Activated T-cell treated with anti-CD3 and anti-CD28 coated beads, Interleukin-2, amount 50 U/mL, for 1 hour (primary cell): ENCODE data around the gene NBAS.
"Not testable (repeated sequence)": the region's sequence is repeated elsewhere in the genome, so short reads cannot be mapped to it uniquely, and the experiment has no call there.

Experiments used
- DNase-seq: peaks from one replicate; pipeline ENCODE4 v3.0.0-alpha.2; 2020

NBAS gene

GRCh38 chr2:15298770-15299169 lies 262.4 kb downstream of the NBAS start:
- DNase-seq = no peak

DNA sequence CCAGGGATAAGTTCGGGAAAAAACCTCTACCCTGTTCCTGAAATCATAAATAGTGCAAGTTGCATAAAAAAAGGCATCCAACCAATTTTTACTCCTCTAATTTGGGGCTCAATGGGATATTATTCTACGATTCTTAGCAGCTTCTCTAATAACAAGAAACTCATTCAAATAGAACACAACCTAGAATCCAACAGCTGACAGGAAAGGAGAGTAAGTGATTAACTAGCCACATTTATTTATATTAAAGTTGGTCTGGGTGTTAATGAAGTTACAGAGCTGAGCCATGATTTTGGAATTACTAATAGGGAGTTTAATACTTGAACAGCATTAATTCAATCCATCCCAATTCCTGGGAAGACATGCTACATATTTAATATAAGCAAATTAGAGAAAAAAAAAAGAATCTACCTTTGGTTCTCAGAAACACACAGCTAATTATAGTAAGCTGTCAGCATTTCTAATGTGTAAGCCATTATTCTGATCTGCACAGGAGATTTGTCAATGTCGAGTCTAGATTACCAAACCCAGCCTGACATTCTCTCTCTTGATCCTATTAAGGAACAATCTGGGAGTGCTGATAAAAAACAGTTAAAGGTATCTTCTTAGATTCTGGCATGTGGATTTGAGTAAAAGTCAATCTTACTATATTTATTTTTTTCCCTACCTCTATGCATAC lies 267.7 kb downstream of the NBAS start:
- DNase-seq = no peak

DNA sequence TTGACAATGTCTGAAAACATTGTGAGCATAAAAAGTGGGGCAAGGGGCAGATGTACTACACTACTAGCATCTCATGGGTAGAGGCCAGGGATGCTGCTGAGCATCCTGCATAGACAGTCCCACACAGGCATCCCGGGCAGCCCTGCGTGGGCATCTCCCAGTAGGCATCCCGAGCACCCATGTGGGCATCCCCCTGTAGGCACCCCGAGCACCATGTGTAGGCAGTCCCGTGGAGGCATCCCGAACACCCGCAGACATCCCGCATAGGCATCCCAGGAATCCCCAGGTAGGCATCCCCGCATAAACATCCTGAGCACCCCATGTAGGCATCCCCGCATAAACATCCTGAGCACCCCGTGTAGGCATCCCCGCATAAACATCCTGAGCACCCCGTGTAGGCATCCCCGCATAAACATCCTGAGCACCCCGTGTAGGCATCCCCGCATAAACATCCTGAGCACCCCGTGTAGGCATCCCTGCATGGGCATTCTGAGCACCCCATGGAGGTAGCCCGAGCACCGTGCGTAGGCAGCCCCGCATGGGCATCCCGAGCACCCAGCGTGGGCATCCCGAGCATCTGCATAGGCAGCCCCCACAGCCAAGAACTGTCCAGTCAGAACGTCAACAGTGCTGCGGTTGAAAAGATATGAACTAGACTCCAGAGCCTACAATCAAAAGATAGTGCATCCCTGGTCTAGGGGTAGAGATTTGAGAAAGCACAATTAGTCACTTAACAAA lies 273.5 kb downstream of the NBAS start:
- DNase-seq = no peak

GRCh38 chr2:15284614-15285013 lies 276.5 kb downstream of the NBAS start:
- DNase-seq = no peak

DNA sequence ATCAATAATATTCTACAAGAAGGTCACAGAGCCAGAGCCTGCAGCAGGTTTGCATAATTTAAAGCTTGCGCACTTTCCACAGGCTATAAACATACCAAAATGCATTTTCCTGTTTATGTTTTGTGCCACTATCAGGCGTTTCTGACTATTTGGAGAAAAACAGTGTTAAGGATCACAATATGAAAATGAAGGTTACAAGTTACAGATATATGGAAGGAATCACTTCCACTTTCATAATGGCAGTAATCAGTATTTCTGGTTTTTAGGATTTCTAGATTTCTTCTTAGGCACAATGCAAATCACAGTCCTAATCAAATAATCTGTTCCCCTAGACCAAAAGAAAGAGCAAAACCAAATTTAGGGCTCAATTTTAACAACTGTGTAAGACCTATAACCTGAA lies 279.5 kb downstream of the NBAS start:
- DNase-seq = no peak

- DNase-seq = no peak
Observed at GRCh38 chr2:15279201-15279876, 281.8 kb downstream of the NBAS start.

DNA sequence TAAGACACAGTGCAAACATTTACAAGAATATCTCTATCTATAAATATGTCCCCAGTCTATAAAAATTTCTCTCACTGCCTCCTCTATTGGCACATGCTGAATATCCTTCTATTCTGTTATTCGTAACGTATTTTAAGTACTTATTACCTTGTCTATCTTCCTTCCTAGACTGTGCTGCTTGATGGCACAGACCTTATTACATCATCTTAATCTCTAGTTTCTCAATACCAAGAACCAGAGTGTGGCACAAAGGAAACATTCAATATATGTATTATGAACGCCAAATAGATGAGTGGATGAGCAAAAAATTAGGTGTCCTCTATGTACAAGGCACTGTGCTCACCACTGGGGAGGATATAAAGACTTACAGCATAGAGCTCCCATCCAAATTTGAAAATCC lies 282.8 kb downstream of the NBAS start:
- DNase-seq = no peak

DNA sequence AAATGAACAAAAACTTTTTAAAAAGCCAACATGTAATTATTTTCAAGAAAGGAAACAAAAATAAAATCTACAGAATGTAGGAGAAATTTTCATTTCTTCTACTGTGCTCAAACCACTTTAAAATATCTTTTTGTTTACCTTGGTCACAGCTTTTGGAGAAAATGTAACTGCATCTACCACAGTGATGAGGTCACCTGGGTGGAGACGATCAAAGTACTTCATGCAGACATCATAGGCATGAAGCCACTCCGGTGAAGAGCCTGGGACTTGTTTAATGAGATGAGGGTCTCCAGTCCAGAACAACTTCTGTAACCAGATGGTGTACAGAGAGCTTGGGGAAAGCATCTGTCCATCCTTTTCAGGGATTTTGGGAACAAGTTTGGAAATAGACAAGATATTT lies 285.8 kb downstream of the NBAS start:
- no peak for DNase-seq

DNA sequence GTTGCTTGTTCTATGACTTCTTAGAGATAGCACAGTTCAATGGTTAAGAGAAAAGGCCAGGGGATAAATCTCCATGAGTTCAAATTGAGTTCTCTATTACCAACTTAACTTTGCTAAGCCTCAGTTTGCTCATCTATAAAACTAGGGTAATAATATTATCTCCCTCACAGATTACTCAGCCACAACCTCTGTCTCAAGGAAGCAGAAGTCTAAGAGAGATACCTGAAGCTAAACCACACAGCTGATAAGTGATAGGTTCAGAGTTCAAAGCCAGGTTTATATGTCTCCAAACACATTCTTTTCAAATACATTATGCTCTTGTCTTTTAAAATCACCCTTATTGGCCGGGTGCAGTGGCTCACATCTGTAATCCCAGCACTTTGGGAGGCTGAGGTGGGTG lies 287.7 kb downstream of the NBAS start:
- no peak for DNase-seq

GRCh38 chr2:15272942-15273341 lies 288.2 kb downstream of the NBAS start:
- DNase-seq = no peak

DNA sequence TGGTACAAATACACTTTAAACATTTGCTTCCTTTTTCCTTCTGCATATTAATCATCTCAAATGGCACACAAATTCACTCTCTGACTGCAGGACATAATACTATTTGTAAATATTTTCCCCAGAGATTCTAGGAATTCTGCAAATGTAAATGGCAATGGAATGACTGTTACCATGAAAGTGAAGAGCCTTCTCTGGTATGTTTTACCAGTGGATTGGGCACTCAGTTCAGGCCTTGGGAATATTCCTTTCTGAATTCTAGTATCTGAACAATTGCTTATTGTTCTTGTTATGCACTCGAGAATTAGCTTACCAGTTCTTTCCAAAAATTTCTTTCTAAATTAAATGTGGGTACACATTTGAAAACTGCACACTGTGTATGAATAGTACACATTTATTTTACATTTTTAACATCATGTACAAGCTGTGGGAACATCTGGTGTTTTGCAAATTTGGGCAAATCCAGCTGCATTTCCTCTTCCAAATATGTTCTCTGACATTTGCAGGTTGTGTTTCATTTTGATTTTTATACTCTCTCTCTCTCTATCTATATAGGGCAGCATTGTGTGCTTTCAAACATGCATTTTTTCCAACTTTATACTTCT lies 289.1 kb downstream of the NBAS start:
- DNase-seq = no peak

DNA sequence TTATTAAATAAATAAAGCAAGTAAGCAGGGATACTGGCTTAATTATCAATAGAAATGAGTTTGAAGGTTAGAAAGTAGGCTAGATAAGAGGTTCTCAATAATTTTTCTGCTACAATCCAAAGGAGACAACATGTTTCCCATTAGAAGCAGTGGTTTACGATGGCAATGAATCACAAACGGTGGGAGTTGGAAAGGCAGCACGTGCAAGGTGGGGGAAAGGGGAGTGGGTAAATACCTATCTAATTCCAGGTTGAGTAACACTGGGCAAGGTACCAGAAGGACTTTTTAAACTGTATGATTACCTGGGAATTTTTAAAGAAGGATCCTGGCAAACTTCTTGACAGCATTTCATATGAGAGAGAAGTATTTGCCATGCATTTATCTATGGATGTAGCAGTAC lies 289.9 kb downstream of the NBAS start:
- DNase-seq = no peak

DNA sequence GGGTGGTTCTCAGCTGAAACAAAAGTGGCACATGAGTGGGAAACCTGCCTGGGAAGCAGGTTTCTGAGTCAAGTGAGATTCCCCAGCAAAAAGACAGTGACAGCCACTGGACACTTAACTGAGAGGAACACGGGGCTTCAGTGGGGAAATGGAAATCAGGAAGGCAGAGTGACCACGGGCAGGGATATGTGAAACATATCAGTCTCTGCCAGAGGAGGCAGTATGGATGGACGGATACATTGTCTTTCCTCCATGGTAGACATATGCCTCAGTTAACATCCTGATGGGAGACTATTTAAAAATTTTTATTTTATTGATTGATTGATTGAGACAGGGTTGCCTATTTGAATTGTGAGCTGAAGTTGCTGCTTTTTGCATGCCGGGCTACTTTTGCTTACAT lies 292.1 kb downstream of the NBAS start:
- DNase-seq = no peak

DNA sequence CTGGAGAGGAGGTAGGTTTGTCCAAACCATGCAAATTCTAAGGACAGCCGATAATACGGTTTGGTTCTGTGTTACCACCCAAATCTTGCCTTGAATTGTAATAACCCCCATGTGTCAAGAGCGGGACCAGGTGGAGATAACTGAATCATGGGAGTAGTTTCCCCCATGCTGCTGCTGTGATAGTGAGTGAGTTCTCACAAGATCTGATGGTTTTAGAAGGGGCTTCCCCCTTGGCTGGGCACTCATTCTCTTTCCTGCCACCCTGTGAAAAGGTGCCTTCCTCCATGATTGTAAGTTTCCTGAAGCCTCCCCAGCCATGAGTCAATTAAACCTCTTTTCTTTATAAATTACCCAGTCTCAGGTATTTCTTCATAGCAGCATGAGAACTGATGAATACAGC lies 295.2 kb downstream of the NBAS start:
- no peak for DNase-seq

DNA sequence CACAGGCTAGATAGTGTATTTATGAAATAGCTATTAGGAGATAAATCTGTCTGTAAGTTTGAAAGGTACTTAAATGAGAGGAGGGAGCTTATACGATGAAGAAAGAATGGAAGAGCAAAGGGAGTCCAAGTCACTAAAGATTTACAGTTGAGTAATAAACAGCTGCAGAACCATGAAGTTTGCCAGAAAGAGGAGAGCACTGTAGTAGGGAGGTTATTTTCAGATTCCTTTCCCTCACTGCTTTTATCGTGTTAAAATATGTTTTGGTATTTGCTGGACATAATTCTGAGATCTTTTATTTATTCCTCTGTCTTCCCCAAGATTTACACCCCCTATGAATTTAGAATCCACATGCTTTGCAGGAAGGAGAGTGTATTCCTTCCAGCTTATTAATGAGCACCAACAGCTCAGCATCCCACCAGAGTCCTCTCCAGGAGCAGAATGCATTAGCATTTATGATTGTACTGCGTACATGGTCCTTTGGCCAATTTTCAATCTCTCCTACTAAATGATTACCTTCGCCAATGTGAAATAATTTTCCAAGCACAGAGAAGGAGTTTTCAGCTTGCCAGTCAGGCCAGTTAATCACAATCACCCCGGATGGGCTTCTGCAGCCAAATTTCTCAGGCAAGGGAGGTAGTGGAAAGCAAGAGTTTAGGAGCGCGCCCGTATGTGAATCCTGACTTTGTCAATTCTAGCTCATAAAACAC lies 297.0 kb downstream of the NBAS start:
- DNase-seq = no peak

GRCh38 chr2:15262792-15263191 lies 298.3 kb downstream of the NBAS start:
- no peak for DNase-seq

DNA sequence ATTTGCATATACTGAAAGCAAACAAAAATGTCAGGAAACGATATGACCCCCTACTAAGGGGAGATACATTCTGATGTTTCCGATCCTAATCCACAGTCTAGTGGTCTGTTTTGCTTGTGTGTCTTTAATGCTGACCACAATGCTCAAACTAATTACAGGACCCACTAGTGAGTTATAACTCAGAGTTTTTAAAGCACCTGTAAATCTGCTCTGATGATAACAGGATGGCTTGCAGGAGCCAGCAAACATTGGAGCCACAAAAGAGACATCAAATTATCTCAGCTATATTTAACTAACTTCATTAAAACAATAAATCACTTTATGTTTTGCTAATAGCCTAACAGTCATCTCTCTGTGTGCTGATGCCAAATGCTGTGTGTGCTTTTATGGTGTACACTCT lies 300.3 kb downstream of the NBAS start:
- DNase-seq = no peak

DNA sequence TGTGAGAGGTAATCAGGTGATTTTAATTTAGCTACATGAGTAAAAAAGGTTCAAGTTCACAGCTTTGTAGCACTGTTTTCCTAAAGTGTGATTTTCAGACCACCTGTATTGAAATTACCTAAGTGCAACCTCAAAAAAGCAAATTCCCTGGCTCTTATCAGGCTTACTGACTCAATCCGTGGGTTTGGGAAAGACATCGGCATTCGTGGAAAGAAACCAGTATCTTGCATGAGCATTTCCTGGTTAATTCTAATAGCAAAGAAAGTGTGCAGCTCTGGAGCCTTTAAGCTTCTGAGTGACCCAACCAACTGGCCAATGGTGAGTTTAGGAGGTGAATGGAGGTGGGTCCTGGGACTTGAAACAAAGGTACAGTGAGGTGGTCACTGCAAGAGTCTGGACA lies 300.9 kb downstream of the NBAS start:
- DNase-seq = no peak

DNA sequence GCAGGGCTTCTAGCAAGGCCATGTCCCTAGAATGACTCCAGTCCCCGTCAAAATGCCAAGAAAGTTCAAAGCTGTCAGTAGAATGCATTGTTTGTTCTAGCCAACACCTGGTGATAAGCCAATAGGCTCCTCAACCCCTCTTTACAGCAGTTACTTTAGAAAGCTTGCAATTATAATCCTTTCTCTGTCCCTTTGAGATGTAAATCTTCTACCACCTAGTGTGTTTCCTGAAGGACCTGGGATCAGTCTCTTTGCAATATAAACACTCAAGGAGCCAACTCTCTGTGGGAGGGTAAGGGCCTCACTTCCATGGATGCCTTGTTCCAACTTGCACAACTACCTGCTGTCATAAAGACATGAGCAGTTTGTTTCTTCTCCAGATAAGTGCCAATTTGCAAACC lies 301.8 kb downstream of the NBAS start:
- DNase-seq = no peak

DNA sequence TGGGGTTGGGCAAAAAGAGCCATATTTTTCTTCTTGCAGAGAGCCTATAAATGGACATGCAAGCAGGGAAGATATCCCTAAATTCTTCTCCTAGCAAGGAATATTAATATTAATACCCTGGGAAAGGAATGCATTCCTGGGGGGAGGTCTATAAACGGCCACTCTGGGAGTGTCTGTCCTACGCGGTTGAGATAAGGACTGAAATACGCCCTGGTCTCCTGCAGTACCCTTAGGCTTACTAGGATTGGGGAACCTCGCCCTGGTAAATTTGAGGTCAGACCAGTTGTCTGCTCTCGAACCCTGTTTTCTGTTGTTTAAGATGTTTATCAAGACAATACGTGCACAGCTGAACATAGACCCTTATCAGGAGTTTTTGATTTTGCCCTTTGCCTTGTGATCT lies 302.7 kb downstream of the NBAS start:
- DNase-seq = not testable (repeated sequence)

GRCh38 chr2:15253835-15254286 lies 307.3 kb downstream of the NBAS start:
- DNase-seq = no peak

GRCh38 chr2:15253247-15253646 lies 307.9 kb downstream of the NBAS start:
- DNase-seq = no peak

DNA sequence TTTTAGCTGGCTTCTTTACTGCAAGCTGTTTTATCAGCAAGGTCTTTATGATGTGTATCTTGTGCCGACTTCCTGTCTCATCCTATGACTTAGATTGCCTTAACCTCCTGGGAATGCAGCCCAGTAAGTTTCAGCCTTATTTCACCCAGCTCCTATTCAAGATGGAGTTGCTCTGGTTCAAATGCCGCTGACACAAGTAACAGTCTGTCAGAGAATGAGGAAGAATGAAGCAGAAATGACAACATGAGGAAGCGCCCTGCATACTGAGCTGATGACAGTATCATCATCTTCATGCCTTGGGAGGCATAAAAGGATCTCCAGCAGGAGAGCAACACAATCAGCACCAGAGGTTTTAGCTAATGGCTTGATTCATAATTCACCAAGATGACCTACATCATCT lies 309.4 kb downstream of the NBAS start:
- DNase-seq = no peak
